ENCODE data around the gene JCAD. TPM values are rescaled to one million over a fixed set of nuclear protein-coding genes. Genes with fewer than 3 reads are reported as not detected.

The JCAD gene
- total RNA-seq, 2 donors from 2014 or later, result 8.3 to 113 TPM

DNA sequence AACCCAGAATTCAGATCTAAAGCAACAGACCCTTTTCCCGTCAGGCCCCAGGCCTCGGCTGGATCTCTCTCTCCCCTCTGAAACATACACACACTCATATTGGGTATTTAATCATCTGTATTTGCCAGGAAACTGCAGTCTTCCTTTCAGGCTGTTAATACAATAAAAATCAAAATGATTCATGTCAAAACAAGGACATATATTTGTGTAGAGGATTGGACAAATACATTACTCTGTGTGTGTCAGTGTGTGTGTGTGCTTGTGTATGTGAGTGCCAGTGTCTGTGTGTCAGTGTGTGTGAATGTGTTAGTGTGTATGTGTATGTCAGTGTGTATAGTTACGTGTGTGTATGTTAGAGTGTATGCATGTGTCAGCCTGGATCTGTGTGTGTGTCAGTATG is 90.8 kb downstream of the JCAD start:
- H3K4me1 ChIP-seq (replicated peaks), result no peaks in the 10 kb centered on the region
- WGBS, result 53% methylated on average over 3 of the region's 3 CpGs
- H3K36me3 ChIP-seq, result no peaks in the 10 kb centered on the region
- no peak overlapping the region for H3K27ac ChIP-seq
- no peak overlapping the region for H3K4me3 ChIP-seq
- H3K9me3 ChIP-seq, result no peaks in the 10 kb centered on the region
- intact Hi-C loops (cut with DNase I), result no loop called here
- H3K27me3 ChIP-seq (replicated peaks; ENCODE audit: insufficient read depth), result no peaks in the 10 kb centered on the region
- DNase-seq (ENCODE audit: low spot score), result no peak
- TF ChIP-seq POLR2AphosphoS5 (IDR thresholded peaks at IDR 0.05), result no peak

- Histone ChIP-seq H3K4me3 (no peak overlapping the region), H3K36me3 (no peaks in the 10 kb centered on the region), H3K9me3 (no peaks in the 10 kb centered on the region), H3K27me3 (replicated peaks; ENCODE audit: insufficient read depth) (no peaks in the 10 kb centered on the region), H3K27ac (no peak overlapping the region), H3K4me1 (replicated peaks) (no peaks in the 10 kb centered on the region)
- intact Hi-C loops (cut with DNase I), result no loop called here
- WGBS, result 96% methylated on average over 4 of the region's 4 CpGs
- no peak for DNase-seq (ENCODE audit: low spot score)
- TF ChIP-seq POLR2AphosphoS5 (IDR thresholded peaks at IDR 0.05), result no peak
- TF ChIP-seq POLR2A (IDR thresholded peaks at IDR 0.05), result no peak
- TF ChIP-seq, protein P1, sequence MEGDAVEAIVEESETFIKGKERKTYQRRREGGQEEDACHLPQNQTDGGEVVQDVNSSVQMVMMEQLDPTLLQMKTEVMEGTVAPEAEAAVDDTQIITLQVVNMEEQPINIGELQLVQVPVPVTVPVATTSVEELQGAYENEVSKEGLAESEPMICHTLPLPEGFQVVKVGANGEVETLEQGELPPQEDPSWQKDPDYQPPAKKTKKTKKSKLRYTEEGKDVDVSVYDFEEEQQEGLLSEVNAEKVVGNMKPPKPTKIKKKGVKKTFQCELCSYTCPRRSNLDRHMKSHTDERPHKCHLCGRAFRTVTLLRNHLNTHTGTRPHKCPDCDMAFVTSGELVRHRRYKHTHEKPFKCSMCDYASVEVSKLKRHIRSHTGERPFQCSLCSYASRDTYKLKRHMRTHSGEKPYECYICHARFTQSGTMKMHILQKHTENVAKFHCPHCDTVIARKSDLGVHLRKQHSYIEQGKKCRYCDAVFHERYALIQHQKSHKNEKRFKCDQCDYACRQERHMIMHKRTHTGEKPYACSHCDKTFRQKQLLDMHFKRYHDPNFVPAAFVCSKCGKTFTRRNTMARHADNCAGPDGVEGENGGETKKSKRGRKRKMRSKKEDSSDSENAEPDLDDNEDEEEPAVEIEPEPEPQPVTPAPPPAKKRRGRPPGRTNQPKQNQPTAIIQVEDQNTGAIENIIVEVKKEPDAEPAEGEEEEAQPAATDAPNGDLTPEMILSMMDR (IDR thresholded peaks at IDR 0.05), result no peak
Observed at GRCh38 chr10:29966269-29966668, 93.1 kb downstream of the JCAD start.

Measured in prostate gland (tissue), 2 donors.